Duodenal mucosa (tissue), 2 donors: ENCODE data around the gene HIP1.

Experiments
- H3K27ac ChIP-seq: one replicate; pipeline ENCODE4 v1.7.0; 2013; ENCODE audit warnings: low read depth, low read length
- H3K27me3 ChIP-seq, 2 donors: one replicate each; pipeline ENCODE4 v1.7.0; 2013; ENCODE audit warnings: low read length in 2 of 2, control low read depth in 1 of 2; ENCODE audit not compliant: insufficient read depth in 2 of 2, control insufficient read depth in 1 of 2
- H3K36me3 ChIP-seq, 2 donors: one replicate each; pipeline ENCODE4 v1.7.0; 2013; ENCODE audit warnings: low read length in 2 of 2, control low read depth in 1 of 2; ENCODE audit not compliant: insufficient read depth in 2 of 2, control insufficient read depth in 1 of 2
- H3K4me1 ChIP-seq, 2 donors: one replicate each; pipeline ENCODE4 v1.7.0; 2013; ENCODE audit warnings: low read length in 2 of 2, control low read depth in 1 of 2; ENCODE audit not compliant: insufficient read depth in 2 of 2, control insufficient read depth in 1 of 2
- H3K4me3 ChIP-seq, 2 donors: one replicate each; pipeline ENCODE4 v1.7.0; 2013; ENCODE audit warnings: low read length in 2 of 2, low read depth in 1 of 2
- H3K9ac ChIP-seq, 2 donors: one replicate each; pipeline ENCODE4 v1.7.0; 2013; ENCODE audit warnings: low read length in 2 of 2, low read depth in 1 of 2
- H3K9me3 ChIP-seq, 2 donors: one replicate each; pipeline ENCODE4 v1.7.0; 2013; ENCODE audit warnings: low read length in 2 of 2, control low read depth in 1 of 2; ENCODE audit not compliant: control insufficient read depth in 1 of 2

Gene HIP1

DNA sequence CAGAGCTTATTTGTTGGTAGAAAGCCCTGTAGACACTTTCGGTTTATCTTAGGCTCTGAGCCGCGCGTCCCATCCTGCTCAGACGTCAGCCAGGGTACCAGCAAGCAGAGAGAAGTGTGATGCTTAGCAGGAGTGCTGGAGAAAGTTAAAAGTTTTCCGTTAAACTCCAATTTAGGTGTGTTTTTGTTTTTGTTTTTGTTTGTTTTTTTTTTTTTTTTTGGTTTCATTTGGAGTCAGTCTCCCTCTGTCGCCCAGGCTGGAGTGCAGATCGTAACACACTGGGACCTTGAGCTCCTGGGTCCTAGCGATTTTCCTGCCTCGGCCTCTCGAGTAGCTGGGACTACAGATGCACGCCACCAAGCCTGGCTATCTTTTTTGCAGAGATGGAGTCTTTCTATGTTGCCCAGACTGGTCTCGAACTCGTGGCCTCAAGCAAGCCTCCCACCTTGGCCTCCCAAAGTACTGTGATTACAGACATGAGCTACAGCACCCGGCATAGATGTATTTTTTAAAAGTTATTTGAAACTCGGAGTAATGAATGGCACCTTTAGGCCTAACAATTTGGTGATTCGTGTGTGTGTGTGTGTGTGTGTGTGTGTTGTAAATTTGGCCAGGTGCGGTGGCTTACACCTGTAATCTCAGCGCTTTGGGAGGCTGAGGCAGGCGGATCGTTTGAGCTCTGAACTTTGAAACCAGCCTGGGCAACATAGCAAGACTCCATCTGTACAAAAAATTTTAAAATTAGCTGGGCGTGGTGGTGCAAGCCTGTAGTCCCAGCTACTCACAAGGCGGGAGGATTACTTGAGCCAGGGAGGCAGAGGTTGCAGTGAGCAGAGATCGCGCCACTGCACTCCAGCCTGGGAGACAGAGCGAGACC is 1.3 kb upstream of the HIP1 start:
- H3K27ac ChIP-seq = peak overlapping the region; percentile 80
- no peaks in the 10 kb centered on the region for H3K9me3 ChIP-seq
- peak overlapping the region; percentile 68 to 80 for H3K9ac ChIP-seq

DNA sequence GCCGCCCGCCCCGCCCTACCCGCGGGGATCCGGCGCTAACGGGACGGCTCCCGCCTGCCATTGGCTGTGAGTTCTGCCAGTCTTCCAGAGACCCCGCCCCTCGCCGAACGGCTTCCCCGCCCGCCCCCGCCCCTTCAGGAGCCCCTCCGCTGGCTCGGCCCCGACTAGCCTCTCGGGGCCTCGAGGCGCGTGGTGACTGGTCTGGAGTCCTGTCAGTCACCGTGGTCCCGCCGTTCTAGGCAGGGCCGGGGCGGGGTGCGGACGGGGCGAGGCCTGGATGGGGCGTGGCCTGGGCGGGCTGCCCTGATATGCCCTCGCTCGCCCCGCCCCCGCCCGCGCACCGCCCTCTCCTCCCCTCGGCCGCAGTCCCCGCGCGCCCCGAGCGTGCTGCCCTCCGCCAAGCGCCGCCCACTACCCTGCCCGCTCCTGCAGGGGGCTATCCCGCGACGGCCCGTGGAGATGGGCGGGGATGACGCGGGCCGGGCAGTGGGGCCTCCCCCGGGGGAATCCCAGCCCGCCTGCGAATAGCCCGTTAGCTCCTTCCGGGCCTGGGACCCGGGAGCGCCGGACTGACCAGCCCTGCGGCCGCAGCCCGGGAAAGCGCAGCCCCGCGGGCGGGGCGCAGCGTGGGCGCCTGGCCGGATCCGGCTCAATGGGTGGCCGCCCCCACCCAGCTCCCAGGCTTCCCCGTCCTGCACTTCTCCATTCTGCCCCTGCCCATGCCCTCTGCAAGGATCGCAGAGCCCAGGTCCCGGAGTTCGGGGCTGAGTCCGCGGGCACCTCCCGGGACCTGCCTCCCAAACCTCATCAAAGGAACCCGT is 444 bp upstream of the HIP1 start:
- Histone ChIP-seq H3K36me3 (no peaks in the 10 kb centered on the region), H3K9ac (peak overlapping the region; percentile 72 to 80), H3K9me3 (no peaks in the 10 kb centered on the region), H3K27ac (peak overlapping the region; percentile 80), H3K4me1 (peaks cover 19 to 26% of the 10 kb centered on the region in 2 donors), H3K27me3 (no peaks in the 10 kb centered on the region), H3K4me3 (peak overlapping the region; percentile 85 to 92)

More for the DNA sequence above, 1.3 kb upstream of the HIP1 start:
- no peaks in the 10 kb centered on the region for H3K27me3 ChIP-seq
- H3K36me3 ChIP-seq = no peaks in the 10 kb centered on the region
- H3K4me1 ChIP-seq = peaks cover 19 to 26% of the 10 kb centered on the region in 2 donors
- H3K4me3 ChIP-seq = peak overlapping the region; percentile 82

DNA sequence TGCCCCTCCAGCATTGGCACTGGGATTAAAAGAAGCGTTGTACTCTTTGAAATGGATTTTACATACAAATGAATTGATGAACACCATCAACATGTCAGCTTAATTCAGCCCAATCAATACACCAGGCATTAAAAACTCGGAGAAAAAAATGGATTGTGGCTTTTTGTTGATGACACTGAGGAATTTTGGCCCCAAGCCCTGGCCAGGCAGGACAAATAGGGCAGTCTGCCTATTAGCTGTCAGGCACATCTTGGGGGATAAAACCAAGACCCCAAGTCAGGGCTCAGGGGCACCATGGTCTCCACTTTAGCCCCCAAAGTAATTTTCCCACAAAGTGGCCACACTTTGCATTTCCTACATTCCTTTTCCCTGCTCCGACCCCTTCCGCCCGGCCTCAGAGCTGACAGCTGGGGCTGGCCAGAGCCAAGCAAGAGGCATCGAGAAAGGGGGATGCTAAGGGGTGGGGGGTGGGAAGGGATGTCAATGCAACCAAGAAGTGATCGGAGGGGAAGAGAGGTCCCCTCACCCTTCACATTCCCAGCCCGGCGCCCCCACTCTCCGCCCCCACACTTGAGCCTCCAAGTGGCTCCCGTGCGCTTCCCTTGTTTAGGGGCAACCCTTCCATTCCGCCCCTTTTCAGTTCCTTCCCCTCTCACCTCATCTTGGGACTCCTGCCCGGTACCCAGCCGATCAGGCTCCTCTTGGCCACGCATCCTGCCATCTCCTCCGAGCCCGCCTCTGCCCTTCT is 711 bp downstream of the HIP1 start:
- peak overlapping the region; percentile 79 for H3K27ac ChIP-seq
- no peaks in the 10 kb centered on the region for H3K9me3 ChIP-seq
- peak overlapping the region; percentile 85 to 92 for H3K4me3 ChIP-seq
- no peaks in the 10 kb centered on the region for H3K27me3 ChIP-seq
- H3K36me3 ChIP-seq = no peaks in the 10 kb centered on the region
- peak overlapping the region; percentile 72 to 76 for H3K9ac ChIP-seq
- H3K4me1 ChIP-seq = peaks cover 16 to 20% of the 10 kb centered on the region in 2 donors

DNA sequence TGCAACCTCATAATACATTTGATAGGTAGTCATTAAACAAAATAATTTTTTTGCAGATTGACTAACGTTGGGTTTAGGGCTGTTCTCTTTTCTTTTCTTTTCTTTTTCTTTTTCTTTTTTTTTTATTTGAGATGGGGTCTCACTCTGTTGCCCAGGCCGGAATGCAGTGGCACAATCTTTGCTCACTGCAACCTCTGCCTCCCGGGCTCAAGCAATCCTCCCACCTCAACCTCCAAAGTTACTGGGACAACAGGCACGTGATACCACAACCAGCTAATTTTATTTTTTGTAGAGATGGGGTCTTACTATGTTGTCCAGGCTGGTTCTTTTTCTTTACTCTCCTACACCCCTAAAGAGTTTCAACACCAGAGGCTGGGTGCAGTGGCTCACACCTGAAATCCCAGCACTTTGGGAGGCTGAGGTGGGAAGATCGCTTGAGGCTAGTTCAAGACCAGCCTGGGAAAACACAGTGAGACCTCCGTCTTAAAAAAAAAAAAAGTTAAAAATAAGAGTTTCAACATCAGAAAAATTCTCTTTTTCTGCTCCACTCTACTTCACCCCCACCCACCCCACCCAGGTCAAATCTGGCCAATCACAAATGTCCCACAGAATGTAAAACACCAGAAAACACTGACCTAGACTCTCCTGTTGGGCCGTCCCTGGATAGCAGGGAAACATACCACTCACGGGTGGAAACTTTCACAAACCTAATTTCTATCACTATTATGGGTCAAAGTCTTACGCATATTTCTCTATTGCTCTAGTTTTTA is 3.0 kb downstream of the HIP1 start:
- H3K4me1 ChIP-seq = peaks cover 11 to 19% of the 10 kb centered on the region in 2 donors
- H3K27me3 ChIP-seq = no peaks in the 10 kb centered on the region
- no peak overlapping the region for H3K27ac ChIP-seq
- no peak overlapping the region for H3K9ac ChIP-seq
- H3K4me3 ChIP-seq = no peak overlapping the region
- no peaks in the 10 kb centered on the region for H3K9me3 ChIP-seq
- H3K36me3 ChIP-seq = no peaks in the 10 kb centered on the region

DNA sequence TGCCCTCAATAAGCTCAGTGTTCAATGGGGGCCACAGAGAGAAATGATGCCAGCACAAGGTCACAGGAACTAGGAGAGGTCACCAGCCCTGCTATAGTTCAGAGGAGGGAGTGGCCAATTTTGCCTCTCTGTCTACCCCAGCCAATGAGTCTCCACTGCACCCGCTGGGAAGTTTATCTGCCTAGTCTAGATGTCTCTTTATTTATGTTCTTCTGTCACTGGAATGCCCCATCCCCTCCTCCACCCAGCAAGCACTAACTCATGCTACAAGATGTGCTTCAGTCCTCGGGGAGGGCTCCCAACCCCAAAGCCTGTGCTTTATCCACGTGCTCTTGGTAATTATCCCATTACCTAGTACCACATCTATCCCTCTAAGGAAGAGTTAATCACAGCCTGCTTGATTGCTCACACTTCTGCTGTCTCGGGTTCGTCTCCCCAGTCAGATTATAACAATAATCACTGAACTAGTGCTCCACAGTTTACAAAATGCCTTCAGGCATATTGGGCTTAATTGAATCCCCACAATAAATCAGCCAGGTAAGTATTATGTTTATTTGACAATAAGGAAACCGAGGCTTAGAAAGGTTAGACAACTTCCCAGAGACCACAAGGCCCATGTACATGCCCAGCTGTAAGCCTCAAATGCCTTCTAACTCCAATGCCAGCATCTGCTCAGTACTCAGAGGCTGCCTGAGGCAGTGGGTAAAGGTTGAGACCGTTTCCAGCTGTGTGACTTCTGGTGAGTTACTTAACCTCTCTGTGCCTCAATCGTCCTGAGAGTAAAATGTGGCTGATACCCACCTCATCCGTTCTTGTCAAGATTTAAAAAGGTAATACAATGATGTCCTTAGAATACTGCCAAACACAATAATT is 3.9 kb downstream of the HIP1 start:
- no peaks in the 10 kb centered on the region for H3K9me3 ChIP-seq
- H3K27me3 ChIP-seq = no peaks in the 10 kb centered on the region
- H3K9ac ChIP-seq = no peak overlapping the region
- H3K27ac ChIP-seq = no peak overlapping the region
- no peaks in the 10 kb centered on the region for H3K36me3 ChIP-seq
- H3K4me3 ChIP-seq = no peak overlapping the region
- peaks cover 10 to 16% of the 10 kb centered on the region in 2 donors for H3K4me1 ChIP-seq

DNA sequence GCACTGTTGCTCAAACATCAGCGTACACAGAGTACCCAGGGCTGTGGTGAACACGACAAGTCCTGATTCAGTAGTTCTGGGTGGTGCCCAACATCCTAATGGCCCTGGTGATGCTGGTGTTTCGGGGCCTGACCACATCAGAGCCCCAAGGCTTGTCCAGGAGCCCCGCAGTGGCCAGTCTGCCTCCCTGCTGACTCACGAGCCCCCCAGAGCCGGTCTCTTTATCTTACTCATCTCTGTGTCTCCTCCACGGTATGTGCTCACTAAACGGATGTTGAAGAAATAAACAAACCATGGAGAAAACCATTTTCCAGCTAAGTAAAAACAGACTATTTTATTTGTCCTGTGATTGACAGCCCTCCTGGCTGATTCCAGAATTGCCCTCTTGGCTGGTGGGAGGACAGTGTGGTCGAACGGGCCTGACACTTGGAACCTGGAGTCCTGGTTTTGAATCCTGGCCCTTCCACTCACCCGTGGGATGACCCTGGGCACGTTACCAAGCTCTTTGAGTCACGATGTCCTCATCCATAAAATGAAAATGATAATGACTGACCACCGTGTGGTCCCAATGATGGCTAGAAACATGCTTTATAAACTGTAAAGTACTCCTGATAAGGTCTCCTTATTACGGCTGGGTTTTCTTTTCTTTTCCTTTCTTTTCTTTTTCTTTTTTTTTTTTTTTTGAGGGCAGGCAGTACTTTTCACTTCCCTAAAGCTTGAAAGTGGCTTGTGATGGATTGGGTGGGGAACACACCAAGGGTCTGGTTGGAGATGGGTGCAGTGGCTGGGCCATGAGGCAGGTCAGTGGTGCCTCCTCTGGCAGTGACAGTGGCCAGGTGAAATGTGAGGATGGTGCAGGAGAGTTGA is 5.7 kb downstream of the HIP1 start:
- Histone ChIP-seq H3K27ac (no peak overlapping the region), H3K36me3 (no peaks in the 10 kb centered on the region), H3K4me3 (peak overlapping the region in 1 of 2 donors; percentile 26), H3K27me3 (no peaks in the 10 kb centered on the region), H3K4me1 (peaks cover 15 to 18% of the 10 kb centered on the region in 2 donors), H3K9ac (no peak overlapping the region), H3K9me3 (no peaks in the 10 kb centered on the region)

DNA sequence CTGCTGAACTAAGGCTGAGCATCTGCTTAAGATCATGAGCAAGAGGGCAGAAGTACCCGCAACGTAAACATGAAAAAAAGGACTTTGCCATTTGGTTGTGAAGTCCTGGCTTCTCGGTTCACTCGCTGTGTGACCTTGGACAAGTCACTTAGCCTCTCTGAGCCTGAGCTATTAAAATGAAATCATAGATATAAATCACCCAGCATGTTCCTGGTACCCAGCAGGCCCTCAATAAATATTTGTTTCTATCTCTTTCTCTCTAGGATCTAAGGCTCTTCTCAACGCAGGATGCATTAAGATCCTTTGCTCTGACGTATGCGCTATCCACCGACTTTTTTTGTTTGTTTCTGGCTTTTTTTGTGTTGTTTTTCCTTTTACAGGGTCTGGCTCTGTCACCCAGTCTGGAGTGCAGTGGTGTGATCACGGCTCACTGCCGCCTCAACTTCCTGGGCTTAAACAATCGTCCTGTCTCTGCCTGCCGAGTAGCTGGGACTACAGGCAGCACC is 6.7 kb downstream of the HIP1 start:
- H3K9me3 ChIP-seq = no peaks in the 10 kb centered on the region
- H3K4me3 ChIP-seq = no peak overlapping the region
- no peaks in the 10 kb centered on the region for H3K36me3 ChIP-seq
- H3K9ac ChIP-seq = no peak overlapping the region
- no peaks in the 10 kb centered on the region for H3K27me3 ChIP-seq
- H3K4me1 ChIP-seq = peaks cover 15 to 16% of the 10 kb centered on the region in 2 donors
- H3K27ac ChIP-seq = no peak overlapping the region

DNA sequence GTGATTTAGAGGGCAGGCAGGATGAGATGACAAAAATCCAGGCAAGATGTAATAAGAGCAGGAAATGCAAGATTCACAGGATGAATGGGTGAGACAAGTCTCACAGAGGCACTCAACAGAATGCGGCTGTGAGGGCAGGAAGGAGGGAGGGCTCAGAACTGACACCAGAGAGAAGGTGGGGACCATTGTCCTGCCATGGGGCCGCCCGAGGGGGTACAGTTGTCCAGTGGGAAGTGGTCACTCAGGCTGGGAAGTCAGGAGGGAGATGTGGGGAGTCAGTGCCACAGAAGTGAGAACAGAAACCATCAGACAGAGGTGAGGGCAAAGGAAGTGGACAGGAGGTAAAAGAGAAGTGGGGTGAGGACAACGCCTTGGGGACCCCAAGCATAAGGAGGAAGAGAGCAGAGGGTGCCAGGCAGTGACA is 8.9 kb downstream of the HIP1 start:
- H3K27me3 ChIP-seq = no peaks in the 10 kb centered on the region
- no peaks in the 10 kb centered on the region for H3K9me3 ChIP-seq
- H3K27ac ChIP-seq = no peak overlapping the region
- no peak overlapping the region for H3K4me3 ChIP-seq
- H3K36me3 ChIP-seq = no peaks in the 10 kb centered on the region
- peaks cover 15 to 16% of the 10 kb centered on the region in 2 donors for H3K4me1 ChIP-seq
- no peak overlapping the region for H3K9ac ChIP-seq
